Activated CD8-positive, alpha-beta T cell treated with anti-CD3 and anti-CD28 coated beads, Interleukin-2, amount 10 ng/mL, durations not matched to agents 7 days and 5 days (primary cell): Measurements from ENCODE around the gene LCE2D. TPM values are rescaled to one million over a fixed set of nuclear protein-coding genes. Genes with fewer than 3 reads are reported as not detected.
"Not testable (repeated sequence)": the region's sequence is repeated elsewhere in the genome, so short reads cannot be mapped to it uniquely, and the experiment has no call there.

ENCODE experiments used
- ATAC-seq: fragments of 150-1000 bp; cut with Tn5 transposase; one replicate; pipeline ENCODE4 v1.10.0; 2021; ENCODE audit warnings: moderate library complexity
- CTCF ChIA-PET: fragments of 350-600 bp; sonication (Branson Sonifier 250); formaldehyde crosslinking; loops from one replicate; lab custom pipeline; 2021; ENCODE audit warnings: antibody characterized with exemption; lab: Charles Lee
- POLR2A ChIA-PET: fragments of 350-600 bp; sonication (Branson Sonifier 250); formaldehyde crosslinking; loops from one replicate; lab custom pipeline; 2021; ENCODE audit warnings: antibody characterized with exemption; lab: Charles Lee
- DNase-seq: peaks from one replicate; pipeline ENCODE4 v3.0.0-alpha.2; 2020
- H3K27ac Mint-ChIP-seq: one replicate; pipeline ENCODE4 v1.8.0; 2021; ENCODE audit warnings: mild to moderate bottlenecking, mixed read lengths
- H3K27me3 Mint-ChIP-seq: one replicate; pipeline ENCODE4 v1.8.0; 2021; ENCODE audit warnings: low read depth, mixed read lengths
- H3K36me3 Mint-ChIP-seq: one replicate; pipeline ENCODE4 v1.8.0; 2021; ENCODE audit warnings: low read depth, mixed read lengths
- H3K4me1 Mint-ChIP-seq: one replicate; pipeline ENCODE4 v1.8.0; 2021; ENCODE audit warnings: low read depth, mixed read lengths
- H3K4me3 Mint-ChIP-seq: one replicate; pipeline ENCODE4 v1.8.0; 2021; ENCODE audit warnings: mild to moderate bottlenecking, mixed read lengths
- H3K9me3 Mint-ChIP-seq: one replicate; pipeline ENCODE4 v1.8.0; 2022; ENCODE audit warnings: mixed read lengths; ENCODE audit not compliant: insufficient read depth
- total RNA-seq, 2 experiments: library from RNA; stranded (reverse); gene quantifications; one replicate each; pipeline ENCODE4 v1.2.3, GENCODE V29; 2021

The LCE2D gene
- total RNA-seq, 2 experiments from 2014 or later, result not detected

DNA sequence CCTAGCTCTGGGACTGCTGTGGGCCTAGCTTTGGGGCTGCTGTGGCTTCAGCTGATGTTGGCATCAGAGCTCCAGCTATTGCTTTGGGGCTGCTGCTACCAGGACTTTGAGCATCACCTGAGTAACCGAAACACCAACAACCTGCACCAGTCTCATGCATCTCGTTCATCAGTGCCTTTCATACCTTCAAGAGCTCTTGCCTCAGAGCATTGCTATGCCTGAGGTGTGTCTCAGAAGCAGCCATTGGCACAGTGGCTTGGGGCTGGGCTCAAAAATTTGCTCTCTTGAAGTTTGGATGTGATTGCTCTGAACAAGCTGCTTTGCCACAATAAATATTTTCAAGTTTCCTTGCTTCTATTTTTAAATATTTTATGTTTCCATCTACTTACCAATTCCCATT is 6.7 kb upstream of the LCE2D start:
- CTCF ChIA-PET, result interaction anchor here (1.3 kb wide), 1 partner anchor 197 kb away, joined by 3 read pairs; no protein-coding TSS in a partner anchor
- Mint-ChIP-seq H3K4me1 (peaks cover 3% of the 10 kb centered on the region), H3K36me3 (no peaks in the 10 kb centered on the region), H3K27ac (no peak overlapping the region), H3K27me3 (peaks cover 22% of the 10 kb centered on the region), H3K4me3 (no peak overlapping the region), H3K9me3 (no peaks in the 10 kb centered on the region)
- no peak for DNase-seq
- POLR2A ChIA-PET, result no interaction called here
- ATAC-seq, result no peak

DNA sequence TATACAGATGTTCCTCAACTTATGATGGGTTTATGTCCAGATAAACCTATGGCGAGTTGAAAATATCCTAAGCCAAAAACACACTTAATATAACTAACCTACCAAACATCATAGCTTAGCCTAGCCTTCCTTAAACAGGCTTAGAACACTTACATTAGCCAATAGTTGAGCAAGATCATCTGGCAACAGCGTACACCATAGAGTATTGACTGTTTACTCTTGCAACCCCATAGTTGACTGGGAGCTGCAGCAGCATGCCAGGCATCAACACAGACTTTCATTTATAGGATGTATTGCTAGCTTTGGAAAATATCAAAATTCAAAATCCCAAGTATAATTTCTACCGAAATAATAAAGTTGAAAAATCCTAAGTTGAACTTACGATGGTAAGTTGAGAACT is 5.5 kb upstream of the LCE2D start:
- Mint-ChIP-seq H3K4me3 (no peak overlapping the region), H3K36me3 (no peaks in the 10 kb centered on the region), H3K27ac (no peak overlapping the region), H3K27me3 (peaks cover 15% of the 10 kb centered on the region), H3K9me3 (no peaks in the 10 kb centered on the region), H3K4me1 (peaks cover 3% of the 10 kb centered on the region)
- ChIA-PET POLR2A (no interaction called here), CTCF (no interaction called here)
- ATAC-seq, result no peak
- DNase-seq, result no peak

GRCh38 chr1:152658649-152659048 is 4.5 kb upstream of the LCE2D start:
- H3K36me3 Mint-ChIP-seq, result no peaks in the 10 kb centered on the region
- peaks cover 3% of the 10 kb centered on the region for H3K4me1 Mint-ChIP-seq
- no peak overlapping the region for H3K4me3 Mint-ChIP-seq
- H3K27ac Mint-ChIP-seq, result no peak overlapping the region
- no peaks in the 10 kb centered on the region for H3K9me3 Mint-ChIP-seq
- no peak for DNase-seq
- CTCF ChIA-PET, result no interaction called here
- peaks cover 14% of the 10 kb centered on the region for H3K27me3 Mint-ChIP-seq
- POLR2A ChIA-PET, result no interaction called here
- no peak for ATAC-seq

DNA sequence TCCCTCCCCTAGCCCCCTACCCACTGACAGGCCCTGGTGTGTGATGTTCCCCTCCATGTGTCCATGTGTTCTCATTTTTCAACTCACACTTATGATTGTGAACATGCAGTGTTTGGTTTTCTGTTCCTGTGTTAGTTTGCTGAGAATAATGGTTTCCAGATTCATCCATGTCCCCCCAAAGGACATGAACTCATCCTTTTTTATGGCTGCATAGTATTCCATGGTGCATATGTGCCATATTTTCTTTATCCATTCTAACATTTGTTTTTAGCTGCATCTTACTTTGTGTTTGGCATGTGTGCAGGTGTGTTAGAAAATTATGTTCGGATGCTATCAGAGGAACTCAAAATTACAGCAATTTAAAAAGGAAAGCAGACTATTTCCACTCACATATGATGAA is 3.0 kb downstream of the LCE2D start:
- H3K4me3 Mint-ChIP-seq, CTCF ChIA-PET, H3K27ac Mint-ChIP-seq, ATAC-seq, POLR2A ChIA-PET, H3K9me3 Mint-ChIP-seq, DNase-seq, H3K4me1 Mint-ChIP-seq, H3K36me3 Mint-ChIP-seq, H3K27me3 Mint-ChIP-seq: not testable (repeated sequence)

DNA sequence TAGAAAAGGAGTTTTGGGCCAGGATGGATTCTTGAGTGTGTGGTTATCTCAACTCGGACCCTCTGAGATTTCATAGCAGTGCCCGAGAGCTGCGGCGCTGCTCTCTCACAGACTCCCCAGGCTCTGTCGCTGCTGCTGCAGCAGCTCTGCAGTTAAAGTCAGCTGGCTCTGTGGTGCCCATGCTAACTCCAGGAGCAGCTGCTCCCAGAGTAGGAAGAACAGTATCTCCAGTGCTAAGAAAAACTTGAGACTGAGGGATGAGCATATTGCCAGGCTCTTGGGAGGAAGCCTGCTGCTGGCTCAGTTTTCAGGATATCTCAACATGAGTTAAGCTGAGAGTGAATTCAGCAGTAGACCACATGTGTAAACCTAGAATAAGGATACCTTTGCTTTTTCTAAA is 4.5 kb downstream of the LCE2D start:
- Mint-ChIP-seq H3K4me3 (no peak overlapping the region), H3K4me1 (no peaks in the 10 kb centered on the region), H3K9me3 (no peaks in the 10 kb centered on the region), H3K27me3 (peaks cover 7% of the 10 kb centered on the region), H3K27ac (no peak overlapping the region), H3K36me3 (no peaks in the 10 kb centered on the region)
- ChIA-PET POLR2A (no interaction called here), CTCF (no interaction called here)
- DNase-seq (no peak), ATAC-seq (no peak)

- ChIA-PET CTCF (no interaction called here), POLR2A (no interaction called here)
- H3K4me1 Mint-ChIP-seq, result no peaks in the 10 kb centered on the region
- ATAC-seq (no peak), DNase-seq (no peak)
- H3K4me3 Mint-ChIP-seq, result no peak overlapping the region
- H3K27me3 Mint-ChIP-seq, result peaks cover 5% of the 10 kb centered on the region
- H3K9me3 Mint-ChIP-seq, result no peaks in the 10 kb centered on the region
- no peak overlapping the region for H3K27ac Mint-ChIP-seq
- no peaks in the 10 kb centered on the region for H3K36me3 Mint-ChIP-seq
These were observed 9.8 kb downstream of the LCE2D start for GRCh38 chr1:152673016-152673415.

GRCh38 chr1:152674983-152675382 is 11.8 kb downstream of the LCE2D start, which contains the start of gene LCE2C:
Gene LCE2C, plus strand, starts transcription at chr1:152675279. Its CDS starts 737 bp downstream, at chr1:152676016.
- H3K36me3 Mint-ChIP-seq, DNase-seq, ATAC-seq, POLR2A ChIA-PET, H3K27ac Mint-ChIP-seq, CTCF ChIA-PET, H3K9me3 Mint-ChIP-seq, H3K27me3 Mint-ChIP-seq, H3K4me1 Mint-ChIP-seq, H3K4me3 Mint-ChIP-seq: not testable (repeated sequence)

DNA sequence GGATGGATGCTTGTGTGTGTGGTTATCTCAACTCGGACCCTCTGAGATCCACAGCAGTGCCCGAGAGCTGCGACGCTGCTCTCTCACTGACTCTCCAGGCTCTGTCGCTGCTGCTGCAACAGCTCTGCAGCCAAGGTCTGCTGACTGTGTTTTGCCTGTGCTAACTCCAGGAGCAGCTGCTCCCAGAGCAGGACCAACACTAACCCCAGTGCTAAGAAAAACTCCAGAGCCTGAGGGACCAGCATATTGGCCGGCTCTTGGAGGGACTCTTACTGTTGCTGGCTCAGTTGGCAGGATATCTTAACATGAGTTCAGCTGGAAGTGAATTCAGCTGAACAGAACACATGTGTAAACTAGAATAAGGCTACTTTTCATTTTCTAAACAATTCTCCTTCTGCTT is 16.3 kb downstream of the LCE2D start:
- H3K4me1 Mint-ChIP-seq, result no peaks in the 10 kb centered on the region
- H3K4me3 Mint-ChIP-seq, result no peak overlapping the region
- DNase-seq (no peak), ATAC-seq (no peak)
- ChIA-PET POLR2A (no interaction called here), CTCF (no interaction called here)
- no peak overlapping the region for H3K27ac Mint-ChIP-seq
- H3K27me3 Mint-ChIP-seq, result peaks cover 10% of the 10 kb centered on the region
- H3K36me3 Mint-ChIP-seq, result no peaks in the 10 kb centered on the region
- no peaks in the 10 kb centered on the region for H3K9me3 Mint-ChIP-seq

DNA sequence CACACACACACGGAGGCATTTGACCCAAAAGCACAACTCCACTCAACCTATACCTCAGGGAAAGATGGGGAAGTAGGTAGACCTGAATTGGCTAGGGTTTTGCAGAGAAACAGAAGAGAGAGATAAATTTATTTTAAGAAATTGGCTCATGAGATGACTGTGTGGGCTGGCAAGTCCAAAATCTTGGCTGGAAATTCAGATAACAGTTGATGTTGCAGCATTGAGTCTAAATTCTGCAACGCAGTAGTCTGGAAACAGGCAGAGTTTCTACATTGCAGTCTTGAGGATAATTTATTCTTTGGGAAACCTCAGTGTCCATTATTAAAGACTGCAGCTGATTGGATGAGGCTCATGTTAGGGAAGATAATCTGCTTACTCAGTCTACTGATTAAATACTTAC is 18.4 kb downstream of the LCE2D start:
- Mint-ChIP-seq H3K4me1 (no peaks in the 10 kb centered on the region), H3K27me3 (peaks cover 12% of the 10 kb centered on the region), H3K36me3 (no peaks in the 10 kb centered on the region), H3K27ac (no peak overlapping the region), H3K4me3 (no peak overlapping the region), H3K9me3 (no peaks in the 10 kb centered on the region)
- ChIA-PET CTCF (no interaction called here), POLR2A (no interaction called here)
- DNase-seq (no peak), ATAC-seq (no peak)

- DNase-seq, result no peak
- Mint-ChIP-seq H3K4me1 (no peaks in the 10 kb centered on the region), H3K9me3 (no peaks in the 10 kb centered on the region), H3K27me3 (peaks cover 12% of the 10 kb centered on the region), H3K27ac (no peak overlapping the region), H3K36me3 (no peaks in the 10 kb centered on the region), H3K4me3 (no peak overlapping the region)
- ATAC-seq, result no peak
- POLR2A ChIA-PET, result no interaction called here
- CTCF ChIA-PET, result no interaction called here
These were observed 20.7 kb downstream of the LCE2D start for GRCh38 chr1:152683846-152684245.

DNA sequence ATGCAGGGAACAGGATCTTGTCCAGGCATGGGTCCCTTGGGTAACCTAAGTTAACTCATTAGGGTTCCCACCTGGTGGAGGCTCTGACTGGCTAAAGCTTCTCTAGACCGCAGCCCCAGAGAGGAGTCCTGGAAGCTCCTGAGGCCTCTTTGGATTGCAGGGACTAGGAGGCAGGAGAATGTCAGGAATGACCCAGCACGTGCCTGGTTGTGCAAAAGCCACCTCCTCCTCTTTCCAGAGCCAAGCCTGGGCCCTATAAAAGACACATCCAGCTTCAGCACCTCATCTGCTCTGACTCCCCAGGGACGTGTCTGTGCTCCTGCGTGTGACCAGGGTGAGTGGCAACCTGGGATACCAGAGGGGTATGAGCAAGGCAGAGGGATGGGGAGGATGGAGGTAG is 22.6 kb downstream of the LCE2D start, which contains the start of gene LCE2B:
Gene LCE2B (plus strand): TSS at position 301 of the 400 bp plus-strand sequence. CDS start 721 bp downstream, outside the sequence.
- CTCF ChIA-PET, H3K27me3 Mint-ChIP-seq, H3K4me1 Mint-ChIP-seq, H3K4me3 Mint-ChIP-seq, DNase-seq, H3K36me3 Mint-ChIP-seq, ATAC-seq, H3K9me3 Mint-ChIP-seq, H3K27ac Mint-ChIP-seq, POLR2A ChIA-PET: not testable (repeated sequence)

DNA sequence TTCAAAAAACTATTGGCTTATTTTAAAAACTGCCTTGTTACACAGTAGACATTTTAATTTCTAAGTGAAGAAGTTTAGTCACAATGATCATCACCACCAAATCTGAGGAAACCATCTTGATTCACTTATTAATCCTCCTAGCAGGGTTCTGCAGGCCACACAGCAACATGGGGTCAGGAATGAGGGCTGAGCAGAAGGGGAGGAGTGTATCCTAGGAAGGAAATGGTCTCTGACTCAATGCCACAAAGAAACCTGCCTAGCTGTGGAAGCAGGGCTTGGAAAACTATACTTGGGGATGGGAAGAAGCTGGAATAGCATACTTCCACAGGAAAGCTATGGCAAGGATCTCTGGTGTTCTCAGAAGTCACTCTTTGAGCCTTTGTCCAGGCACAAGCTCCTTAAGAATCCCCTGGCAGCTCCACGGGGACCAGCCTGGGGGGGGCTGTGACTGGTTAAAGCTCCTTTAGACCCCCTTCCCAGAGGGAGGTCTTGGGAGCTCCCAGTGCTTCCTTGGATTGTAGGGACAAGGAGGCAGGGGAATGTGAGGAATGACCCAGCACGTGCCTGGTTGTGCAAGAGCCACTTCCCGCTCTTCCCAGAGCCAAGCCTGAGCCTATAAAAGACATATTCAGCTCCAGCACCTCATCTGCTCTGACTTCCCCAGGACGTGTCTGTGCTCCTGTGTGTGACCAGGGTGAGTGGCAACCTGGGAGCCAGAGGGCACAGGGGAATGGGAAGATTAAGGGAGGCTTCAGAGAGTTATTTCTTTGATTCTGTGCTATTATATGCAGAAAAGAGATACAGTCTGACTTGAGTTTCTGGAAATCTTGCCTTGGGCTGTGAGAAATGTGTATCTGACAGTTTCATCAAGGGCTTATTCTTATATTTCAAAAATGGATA is 34.8 kb downstream of the LCE2D start, which contains the start of gene LCE2A:
Gene LCE2A (plus strand): TSS at position 645 of the 900 bp plus-strand sequence. CDS start 557 bp downstream, outside the sequence.
- H3K9me3 Mint-ChIP-seq, result no peaks in the 10 kb centered on the region
- no peaks in the 10 kb centered on the region for H3K36me3 Mint-ChIP-seq
- ATAC-seq (no peak), DNase-seq (no peak)
- no peaks in the 10 kb centered on the region for H3K4me1 Mint-ChIP-seq
- peaks cover 6% of the 10 kb centered on the region for H3K27me3 Mint-ChIP-seq
- ChIA-PET CTCF (no interaction called here), POLR2A (no interaction called here)
- no peak within 1 kb of the TSS for H3K27ac Mint-ChIP-seq
- H3K4me3 Mint-ChIP-seq, result no peak within 1 kb of the TSS
